A673 (cell line): ENCODE results near the gene ARHGAP15. TPM values are rescaled to one million over a fixed set of nuclear protein-coding genes. Genes with fewer than 3 reads are reported as not detected.

Experiments used
- BruUV-seq: library from RNA; stranded (reverse); fragments of 400-500 nt; replicated peaks from 2 replicates; lab custom pipeline; 2021; lab: Mats Ljungman, UMichigan
- CTCF ChIA-PET: fragments of 300-600 bp; sonication (Branson Sonifier 250); formaldehyde crosslinking; loops from one replicate; lab custom pipeline; 2022; ENCODE audit warnings: antibody characterized with exemption; lab: Charles Lee
- POLR2A ChIA-PET: fragments of 300-600 bp; sonication (Branson Sonifier 250); formaldehyde crosslinking; loops from one replicate; lab custom pipeline; 2022; ENCODE audit warnings: antibody characterized with exemption; ENCODE audit not compliant: low non-redundant PET; lab: Charles Lee
- DNase-seq: peaks from one replicate; pipeline ENCODE4 v3.0.0-alpha.2; 2015; ENCODE audit warnings: low spot score
- H3K27ac ChIP-seq: fragments of 200-600 bp; sonication (generic); 2 replicates; pipeline ENCODE4 v1.5.1; 2016; ENCODE audit warnings: mixed run types, low read depth, mild to moderate bottlenecking, mixed read lengths, antibody characterized with exemption, low read length; ENCODE audit not compliant: poor library complexity, severe bottlenecking
- H3K27me3 ChIP-seq: fragments of 200-600 bp; sonication (generic); replicated peaks from 2 replicates; pipeline ENCODE4 v1.6.1; 2017; ENCODE audit warnings: mixed run types, low read depth, mild to moderate bottlenecking, mixed read lengths, antibody characterized with exemption, low read length; ENCODE audit not compliant: insufficient read depth, poor library complexity
- H3K36me3 ChIP-seq: fragments of 200-600 bp; sonication (generic); 2 replicates; pipeline ENCODE4 v1.6.1; 2016; ENCODE audit warnings: mixed run types, mild to moderate bottlenecking, mixed read lengths, antibody characterized with exemption, low read length; ENCODE audit not compliant: insufficient read depth, poor library complexity, severe bottlenecking
- H3K4me1 ChIP-seq: fragments of 200-600 bp; sonication (generic); 2 replicates; pipeline ENCODE4 v1.6.1; 2017; ENCODE audit warnings: mixed run types, mild to moderate bottlenecking, mixed read lengths, antibody characterized with exemption, low read length; ENCODE audit not compliant: insufficient read depth, poor library complexity, severe bottlenecking
- H3K4me3 ChIP-seq: fragments of 200-600 bp; sonication (generic); 2 replicates; pipeline ENCODE4 v1.5.1; 2016; ENCODE audit warnings: low read depth, mixed run types, mild to moderate bottlenecking, mixed read lengths, low read length; ENCODE audit not compliant: poor library complexity, severe bottlenecking
- H3K9me3 ChIP-seq: fragments of 200-600 bp; sonication (generic); 2 replicates; pipeline ENCODE4 v1.6.1; 2016; ENCODE audit warnings: mixed run types, low read depth, mild to moderate bottlenecking, mixed read lengths, antibody characterized with exemption, low read length; ENCODE audit not compliant: poor library complexity, severe bottlenecking
- EZH2 ChIP-seq: fragments of 200-600 bp; sonication (generic); IDR thresholded peaks from 2 replicates; pipeline ENCODE4 v1.6.1; 2017; ENCODE audit warnings: borderline replicate concordance, low read depth, mild to moderate bottlenecking, mixed read lengths, antibody characterized with exemption, low read length; ENCODE audit not compliant: poor library complexity, severe bottlenecking
- intact Hi-C: fragments of 100-400 bp; cut with micrococcal nuclease; formaldehyde crosslinking; loops from one replicate; pipeline ENCODE4 v1.10.0; 2022; ENCODE audit not compliant: unreplicated experiment
- total RNA-seq: library from RNA; stranded (reverse); gene quantifications from 2 replicates; pipeline ENCODE4 v1.2.3, GENCODE V29; 2021
- TF ChIP-seq, protein P1 (sequence below): fragments of 300-800, 200-600 bp; sonication (generic); conservative IDR thresholded peaks from 2 replicates; pipeline ENCODE4 v1.5.1; 2017; ENCODE audit warnings: low read depth, mild to moderate bottlenecking, antibody characterized with exemption, low read length, moderate library complexity, mixed read lengths

The ARHGAP15 gene
- total RNA-seq, 1 experiment from 2014 or later: not detected

DNA sequence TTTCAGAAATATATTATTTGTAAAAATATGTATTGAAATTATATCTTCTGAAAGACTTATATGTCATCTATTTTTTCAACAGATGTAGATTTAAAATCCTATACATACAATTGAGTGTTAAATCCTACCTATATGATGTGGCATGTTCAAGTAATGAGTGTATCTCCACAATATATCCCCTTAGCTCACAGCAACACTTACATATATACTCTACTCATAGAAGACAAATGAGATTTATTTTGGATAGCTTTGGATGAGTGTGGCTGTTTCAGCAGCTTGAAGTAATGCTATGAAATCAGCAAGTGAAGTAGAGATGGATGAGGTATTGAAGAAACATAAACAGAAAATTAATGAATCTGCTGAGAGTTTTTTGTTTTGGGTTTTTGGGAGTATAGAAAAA lies 263.1 kb downstream of the ARHGAP15 start:
- H3K36me3 ChIP-seq: no peaks in the 10 kb centered on the region
- H3K27ac ChIP-seq: no peak overlapping the region
- H3K9me3 ChIP-seq: no peaks in the 10 kb centered on the region
- H3K4me1 ChIP-seq: no peaks in the 10 kb centered on the region
- H3K27me3 ChIP-seq: no peaks in the 10 kb centered on the region
- BruUV-seq: no TSS peak
- CTCF ChIA-PET: no interaction called here
- no peak overlapping the region for H3K4me3 ChIP-seq
- POLR2A ChIA-PET: no interaction called here
- DNase-seq: no peak
- TF ChIP-seq, protein P1, sequence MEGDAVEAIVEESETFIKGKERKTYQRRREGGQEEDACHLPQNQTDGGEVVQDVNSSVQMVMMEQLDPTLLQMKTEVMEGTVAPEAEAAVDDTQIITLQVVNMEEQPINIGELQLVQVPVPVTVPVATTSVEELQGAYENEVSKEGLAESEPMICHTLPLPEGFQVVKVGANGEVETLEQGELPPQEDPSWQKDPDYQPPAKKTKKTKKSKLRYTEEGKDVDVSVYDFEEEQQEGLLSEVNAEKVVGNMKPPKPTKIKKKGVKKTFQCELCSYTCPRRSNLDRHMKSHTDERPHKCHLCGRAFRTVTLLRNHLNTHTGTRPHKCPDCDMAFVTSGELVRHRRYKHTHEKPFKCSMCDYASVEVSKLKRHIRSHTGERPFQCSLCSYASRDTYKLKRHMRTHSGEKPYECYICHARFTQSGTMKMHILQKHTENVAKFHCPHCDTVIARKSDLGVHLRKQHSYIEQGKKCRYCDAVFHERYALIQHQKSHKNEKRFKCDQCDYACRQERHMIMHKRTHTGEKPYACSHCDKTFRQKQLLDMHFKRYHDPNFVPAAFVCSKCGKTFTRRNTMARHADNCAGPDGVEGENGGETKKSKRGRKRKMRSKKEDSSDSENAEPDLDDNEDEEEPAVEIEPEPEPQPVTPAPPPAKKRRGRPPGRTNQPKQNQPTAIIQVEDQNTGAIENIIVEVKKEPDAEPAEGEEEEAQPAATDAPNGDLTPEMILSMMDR: no peak
- TF ChIP-seq EZH2: no peak
- intact Hi-C loops: no loop called here

DNA sequence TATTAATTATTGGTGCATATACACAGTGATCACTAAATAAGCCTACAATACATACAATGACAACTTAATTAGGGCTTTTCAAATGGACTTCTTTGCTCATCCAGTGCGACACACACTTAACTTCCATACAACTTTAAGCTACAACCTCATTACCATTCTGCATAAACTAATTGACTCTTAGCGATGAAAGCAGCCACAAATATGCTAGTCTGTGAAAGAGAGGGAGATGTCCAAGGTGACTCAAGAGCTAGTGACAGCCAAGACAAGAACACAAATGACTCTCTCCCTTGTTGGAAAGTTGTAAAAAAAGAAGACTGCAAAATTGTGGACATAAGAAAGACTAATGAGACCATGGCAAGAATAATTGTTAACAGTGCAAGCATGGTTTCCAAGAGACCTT lies 264.8 kb downstream of the ARHGAP15 start:
- no peaks in the 10 kb centered on the region for H3K9me3 ChIP-seq
- POLR2A ChIA-PET: no interaction called here
- H3K27me3 ChIP-seq: no peaks in the 10 kb centered on the region
- intact Hi-C loops: no loop called here
- no peaks in the 10 kb centered on the region for H3K36me3 ChIP-seq
- H3K4me1 ChIP-seq: peaks cover 7% of the 10 kb centered on the region
- no peak overlapping the region for H3K27ac ChIP-seq
- TF ChIP-seq, protein P1: no peak
- TF ChIP-seq EZH2: no peak
- no peak for DNase-seq
- no peak overlapping the region for H3K4me3 ChIP-seq
- CTCF ChIA-PET: no interaction called here
- BruUV-seq: no TSS peak

DNA sequence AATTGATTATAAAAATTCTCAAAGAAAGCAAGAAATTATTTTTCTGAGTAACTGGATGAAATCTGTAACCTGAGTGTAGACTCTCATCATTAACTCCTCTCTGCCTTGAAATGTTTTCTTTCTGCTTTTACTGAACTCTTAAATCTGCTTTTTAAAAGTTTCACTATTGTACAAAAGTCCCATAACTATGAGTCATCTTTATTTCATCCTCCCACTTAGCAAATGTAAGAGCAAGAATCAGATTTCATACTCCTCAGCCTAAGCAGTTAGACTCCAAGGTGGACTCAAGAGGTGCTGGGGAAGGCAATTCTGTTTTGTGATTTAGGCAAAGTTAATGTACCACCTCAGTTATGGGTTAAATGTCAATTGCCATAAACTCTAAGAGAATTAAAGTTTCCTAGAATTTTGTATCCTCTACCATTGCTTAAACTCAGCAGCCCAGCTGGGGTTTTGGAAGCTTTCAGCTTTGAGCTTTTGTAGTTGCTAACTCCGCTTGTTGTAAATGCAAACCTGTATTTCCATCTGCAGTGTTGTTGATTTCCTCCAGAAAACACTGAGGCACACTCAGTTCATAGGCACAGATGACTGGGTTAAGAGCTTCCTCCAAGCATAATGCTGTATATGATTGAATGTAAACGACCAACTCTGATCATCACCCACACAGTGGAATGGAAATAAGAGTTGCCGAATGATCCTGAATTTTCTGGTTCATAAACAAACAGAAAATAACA lies 268.8 kb downstream of the ARHGAP15 start:
- CTCF ChIA-PET: no interaction called here
- no peak for TF ChIP-seq EZH2
- TF ChIP-seq, protein P1: no peak
- Histone ChIP-seq H3K27ac (no peak overlapping the region), H3K27me3 (no peaks in the 10 kb centered on the region), H3K4me1 (peaks cover 7% of the 10 kb centered on the region), H3K36me3 (no peaks in the 10 kb centered on the region), H3K9me3 (no peaks in the 10 kb centered on the region), H3K4me3 (no peak overlapping the region)
- no TSS peak for BruUV-seq
- POLR2A ChIA-PET: no interaction called here
- peak; percentile 29 for DNase-seq
- intact Hi-C loops: no loop called here
